H9 (cell line): ENCODE data around the gene ULK1. TPM values are rescaled to one million over a fixed set of nuclear protein-coding genes. Genes with fewer than 3 reads are reported as not detected.

Source experiments
- DNase-seq: peaks from one replicate; pipeline ENCODE4 v3.0.0-alpha.2; 2017
- H2AFZ ChIP-seq: one replicate; pipeline ENCODE4 v1.6.1; 2013; ENCODE audit warnings: mild to moderate bottlenecking, low read length, control low read depth, moderate library complexity
- H2AK5ac ChIP-seq: 2 replicates; pipeline ENCODE4 v1.6.1; 2013; ENCODE audit warnings: low read length, control low read depth, mixed read lengths; ENCODE audit not compliant: insufficient read length
- H2BK120ac ChIP-seq: one replicate; pipeline ENCODE4 v1.6.1; 2013; ENCODE audit warnings: low read depth, mild to moderate bottlenecking, low read length, control low read depth, inconsistent platforms; ENCODE audit not compliant: poor library complexity, severe bottlenecking
- H2BK12ac ChIP-seq: 2 replicates; pipeline ENCODE4 v1.6.1; 2013; ENCODE audit warnings: low read length, control low read depth, mixed read lengths, low read depth; ENCODE audit not compliant: insufficient read length
- H2BK15ac ChIP-seq: 2 replicates; pipeline ENCODE4 v1.6.1; 2013; ENCODE audit warnings: low read depth, low read length, control low read depth
- H2BK20ac ChIP-seq: one replicate; pipeline ENCODE4 v1.6.1; 2013; ENCODE audit warnings: low read depth, mild to moderate bottlenecking, low read length, control low read depth, inconsistent platforms; ENCODE audit not compliant: poor library complexity, severe bottlenecking
- H2BK5ac ChIP-seq: 2 replicates; pipeline ENCODE4 v1.6.1; 2013; ENCODE audit warnings: low read length, control low read depth, mixed read lengths; ENCODE audit not compliant: insufficient read length
- H3K14ac ChIP-seq: 2 replicates; pipeline ENCODE4 v1.6.1; 2013; ENCODE audit warnings: low read length, control low read depth; ENCODE audit not compliant: insufficient read depth
- H3K18ac ChIP-seq: 2 replicates; pipeline ENCODE4 v1.6.1; 2013; ENCODE audit warnings: low read depth, mild to moderate bottlenecking, mixed read lengths, low read length, control low read depth; ENCODE audit not compliant: insufficient read length
- H3K23ac ChIP-seq: 2 replicates; pipeline ENCODE4 v1.6.1; 2013; ENCODE audit warnings: low read length, control low read depth, mixed read lengths, low read depth; ENCODE audit not compliant: insufficient read length
- H3K23me2 ChIP-seq: 2 replicates; pipeline ENCODE4 v1.6.1; 2013; ENCODE audit warnings: low read depth, mild to moderate bottlenecking, mixed read lengths, low read length, control low read depth; ENCODE audit not compliant: insufficient read length, poor library complexity, severe bottlenecking
- H3K27ac ChIP-seq: 2 replicates; pipeline ENCODE4 v1.5.1; 2013; ENCODE audit warnings: low read length, control low read depth, mixed read lengths, low read depth; ENCODE audit not compliant: insufficient read length
- H3K27me3 ChIP-seq: 2 replicates; pipeline ENCODE4 v1.6.1; 2013; ENCODE audit warnings: low read length, control low read depth, inconsistent platforms; ENCODE audit not compliant: insufficient read depth
- H3K4ac ChIP-seq: 2 replicates; pipeline ENCODE4 v1.6.1; 2013; ENCODE audit warnings: low read depth, mild to moderate bottlenecking, control low read depth, inconsistent platforms, low read length, moderate library complexity
- H3K4me1 ChIP-seq: 2 replicates; pipeline ENCODE4 v1.6.1; 2013; ENCODE audit warnings: low read length, control low read depth, inconsistent platforms; ENCODE audit not compliant: insufficient read depth
- H3K4me2 ChIP-seq: 2 replicates; pipeline ENCODE4 v1.6.1; 2013; ENCODE audit warnings: low read length, control low read depth, mixed read lengths; ENCODE audit not compliant: insufficient read length, insufficient read depth
- H3K56ac ChIP-seq: 2 replicates; pipeline ENCODE4 v1.6.1; 2013; ENCODE audit warnings: low read depth, mild to moderate bottlenecking, mixed read lengths, low read length, control low read depth; ENCODE audit not compliant: insufficient read length
- H3K79me1 ChIP-seq: 2 replicates; pipeline ENCODE4 v1.6.1; 2013; ENCODE audit warnings: low read depth, mild to moderate bottlenecking, moderate library complexity, low read length, control low read depth, inconsistent platforms; ENCODE audit not compliant: insufficient read depth, poor library complexity, severe bottlenecking
- H3K79me2 ChIP-seq: 2 replicates; pipeline ENCODE4 v1.6.1; 2013; ENCODE audit warnings: low read length, control low read depth, inconsistent platforms; ENCODE audit not compliant: insufficient read depth
- H3K9ac ChIP-seq: 2 replicates; pipeline ENCODE4 v1.6.1; 2013; ENCODE audit warnings: low read length, control low read depth, mixed read lengths; ENCODE audit not compliant: insufficient read length; ENCODE audit errors: extremely low read depth
- H3K9me3 ChIP-seq: one replicate; pipeline ENCODE4 v1.6.1; 2013; ENCODE audit warnings: low read depth, low read length, inconsistent platforms; ENCODE audit not compliant: control insufficient read depth
- H3T11ph ChIP-seq: one replicate; pipeline ENCODE4 v1.6.1; 2013; ENCODE audit warnings: mild to moderate bottlenecking, low read length, control low read depth, inconsistent platforms
- H4K20me1 ChIP-seq: one replicate; pipeline ENCODE4 v1.6.1; 2013; ENCODE audit not compliant: control insufficient read depth, insufficient read length, insufficient read depth
- H4K5ac ChIP-seq: 2 replicates; pipeline ENCODE4 v1.6.1; 2013; ENCODE audit warnings: low read depth, mild to moderate bottlenecking, mixed read lengths, low read length, control low read depth; ENCODE audit not compliant: insufficient read length
- H4K8ac ChIP-seq: replicated peaks from 2 replicates; pipeline ENCODE4 v1.6.1; 2013; ENCODE audit warnings: low read length, control low read depth, mixed read lengths, low read depth; ENCODE audit not compliant: insufficient read length
- H4K91ac ChIP-seq: 2 replicates; pipeline ENCODE4 v1.6.1; 2013; ENCODE audit warnings: low read depth, mild to moderate bottlenecking, moderate library complexity, mixed read lengths, low read length, control low read depth; ENCODE audit not compliant: insufficient read length
- H3K27ac Mint-ChIP-seq, 3 experiments: 2 replicates in 2 of 3; 3 replicates in 1 of 3; pipeline ENCODE4 v1.8.0; 2020 to 2021; ENCODE audit warnings: mixed read lengths in 3 of 3, mild to moderate bottlenecking in 1 of 3, moderate library complexity in 1 of 3
- H3K27me3 Mint-ChIP-seq: 2 replicates; pipeline ENCODE4 v1.8.0; 2021; ENCODE audit warnings: low read depth, mild to moderate bottlenecking, moderate library complexity, mixed read lengths
- H3K36me3 Mint-ChIP-seq, 3 experiments: 2 replicates in 2 of 3; 3 replicates in 1 of 3; pipeline ENCODE4 v1.8.0; 2020 to 2021; ENCODE audit warnings: low read depth in 3 of 3, mixed read lengths in 3 of 3; ENCODE audit not compliant: insufficient read depth in 1 of 3
- H3K4me1 Mint-ChIP-seq, 2 experiments: 2 replicates each; pipeline ENCODE4 v1.8.0; 2020; ENCODE audit warnings: mixed read lengths in 2 of 2
- H3K4me3 Mint-ChIP-seq, 2 experiments: 2 replicates in 1 of 2; 3 replicates in 1 of 2; pipeline ENCODE4 v1.8.0; 2020 to 2021; ENCODE audit warnings: mild to moderate bottlenecking in 2 of 2, mixed read lengths in 2 of 2, moderate library complexity in 1 of 2
- H3K9me3 Mint-ChIP-seq, 2 experiments: 2 replicates in 1 of 2; 3 replicates in 1 of 2; pipeline ENCODE4 v1.8.0; 2020; ENCODE audit warnings: mild to moderate bottlenecking in 2 of 2, mixed read lengths in 2 of 2, moderate library complexity in 1 of 2
- CTCF ChIP-seq: fragments of 200-600 bp; sonication (generic); conservative IDR thresholded peaks from 3 replicates; pipeline ENCODE4 v1.8.0; 2021; ENCODE audit warnings: antibody characterized with exemption, mild to moderate bottlenecking
- WGBS: extraction: QIAGEN DNeasy Blood & Tissue Kit; methylation state at CpG from one replicate; pipeline ENCODE4 v1.1.7; 2013; ENCODE audit warnings: missing lambda C conversion rate, low lambda C conversion rate, mixed read lengths; ENCODE audit not compliant: insufficient read length; ENCODE audit errors: extremely low coverage; 5-methylcytosine and 5-hydroxymethylcytosine counted together
- total RNA-seq: library from RNA; stranded (reverse); gene quantifications from 2 replicates; pipeline ENCODE4 v1.2.1, GENCODE V29; 2021

Gene ULK1
- total RNA-seq, 1 experiment from 2014 or later = 57.2 TPM

- no peak overlapping the region for H3K27ac ChIP-seq
- no peaks in the 10 kb centered on the region for H3K9me3 Mint-ChIP-seq
- no peak overlapping the region for H4K91ac ChIP-seq
- no CpG with 5 or more reads among the region's 15 CpGs for WGBS
- no peak overlapping the region for H4K5ac ChIP-seq
- H3K4me1 ChIP-seq = no peaks in the 10 kb centered on the region
- H3K27ac Mint-ChIP-seq = peak overlapping the region; percentile 64 to 87 (median 79); a peak in 3 of 7 replicates
- H4K8ac ChIP-seq = no peak overlapping the region
- no peak overlapping the region for H2BK120ac ChIP-seq
- no peak overlapping the region for H3K56ac ChIP-seq
- no peak overlapping the region for H3K23ac ChIP-seq
- H3K18ac ChIP-seq = no peak overlapping the region
- no peaks in the 10 kb centered on the region for H3K27me3 Mint-ChIP-seq
- no peak overlapping the region for H2BK15ac ChIP-seq
- H2BK5ac ChIP-seq = no peak overlapping the region
- no peak overlapping the region for H3K14ac ChIP-seq
- DNase-seq = no peak
- H3K79me2 ChIP-seq = no peaks in the 10 kb centered on the region; the same call in 1 of the 2 replicates
- H2BK12ac ChIP-seq = no peak overlapping the region
- no peaks in the 10 kb centered on the region for H3K23me2 ChIP-seq
- H3K36me3 Mint-ChIP-seq = peaks cover 3 to 13% (median 8%) of the 10 kb centered on the region in 3 experiments; a peak in 6 of 7 replicates
- H2AFZ ChIP-seq = no peak overlapping the region
- H2AK5ac ChIP-seq = no peak overlapping the region
- peaks cover 0 to 10% of the 10 kb centered on the region in 2 experiments; a peak in 2 of 4 replicates for H3K4me1 Mint-ChIP-seq
- H3K4ac ChIP-seq = no peak overlapping the region
- no peak overlapping the region for H3K9ac ChIP-seq
- H2BK20ac ChIP-seq = no peak overlapping the region
- no peak overlapping the region for H3K4me3 Mint-ChIP-seq
- H3T11ph ChIP-seq = no peak overlapping the region
- H3K9me3 ChIP-seq = no peaks in the 10 kb centered on the region
- no peaks in the 10 kb centered on the region for H3K27me3 ChIP-seq
- no peaks in the 10 kb centered on the region for H4K20me1 ChIP-seq
- H3K4me2 ChIP-seq = no peak overlapping the region
- TF ChIP-seq CTCF = no peak
- H3K79me1 ChIP-seq = no peaks in the 10 kb centered on the region
These were observed 11.2 kb downstream of the ULK1 start for GRCh38 chr12:131905630-131906091.
